ENCODE measurements around the gene TMOD4.

The TMOD4 gene

DNA sequence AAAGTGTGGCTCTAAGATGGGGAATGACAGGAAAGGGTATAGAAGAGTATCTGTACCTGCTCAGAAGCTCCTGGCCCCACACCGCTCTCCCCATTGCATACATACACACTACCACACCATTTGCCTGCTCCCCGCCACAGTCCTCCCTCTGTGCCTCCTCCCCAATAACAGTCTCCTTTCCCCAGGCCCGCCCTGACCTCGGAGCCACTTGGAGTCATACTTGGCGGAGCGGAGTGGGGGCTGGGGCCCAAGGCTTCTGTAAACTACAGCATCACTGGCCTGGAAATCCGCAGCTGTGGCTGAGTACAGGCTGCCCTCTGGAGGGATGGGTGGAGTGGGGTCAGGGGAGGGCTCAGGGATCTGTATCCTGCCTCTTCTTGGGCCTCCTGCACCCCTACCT lies 38.0 kb downstream of the TMOD4 start:
- no peak for DNase-seq

- no peak for DNase-seq
Measured at GRCh38 chr1:151135433-151136385, 40.1 kb downstream of the TMOD4 start.

GRCh38 chr1:151134991-151135390 lies 40.8 kb downstream of the TMOD4 start:
- DNase-seq, result no peak

DNA sequence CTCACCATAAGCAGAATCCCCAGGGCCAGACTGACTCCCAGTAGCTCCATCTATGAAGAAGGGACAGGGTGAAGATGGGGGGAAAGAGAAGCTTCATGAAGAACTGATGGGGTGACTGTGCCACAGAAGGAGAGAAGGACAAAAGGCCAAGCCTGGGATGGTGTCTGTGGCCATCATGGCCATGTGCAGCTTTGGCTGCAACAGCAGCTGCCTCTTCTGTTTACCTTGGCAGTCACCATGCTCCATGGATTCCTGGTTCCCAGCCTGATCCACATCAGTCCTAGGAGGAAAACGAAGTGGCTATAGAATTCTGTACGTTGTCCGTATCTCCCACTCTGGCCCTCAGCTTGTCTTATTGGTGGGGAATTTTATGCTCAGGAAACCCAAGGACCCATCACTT lies 41.4 kb downstream of the TMOD4 start:
- peak; percentile 4 for DNase-seq

GRCh38 chr1:151133018-151133806 lies 42.6 kb downstream of the TMOD4 start:
- DNase-seq, result no peak

- no peak for DNase-seq
Measured at GRCh38 chr1:151132335-151133017, 43.3 kb downstream of the TMOD4 start.

DNA sequence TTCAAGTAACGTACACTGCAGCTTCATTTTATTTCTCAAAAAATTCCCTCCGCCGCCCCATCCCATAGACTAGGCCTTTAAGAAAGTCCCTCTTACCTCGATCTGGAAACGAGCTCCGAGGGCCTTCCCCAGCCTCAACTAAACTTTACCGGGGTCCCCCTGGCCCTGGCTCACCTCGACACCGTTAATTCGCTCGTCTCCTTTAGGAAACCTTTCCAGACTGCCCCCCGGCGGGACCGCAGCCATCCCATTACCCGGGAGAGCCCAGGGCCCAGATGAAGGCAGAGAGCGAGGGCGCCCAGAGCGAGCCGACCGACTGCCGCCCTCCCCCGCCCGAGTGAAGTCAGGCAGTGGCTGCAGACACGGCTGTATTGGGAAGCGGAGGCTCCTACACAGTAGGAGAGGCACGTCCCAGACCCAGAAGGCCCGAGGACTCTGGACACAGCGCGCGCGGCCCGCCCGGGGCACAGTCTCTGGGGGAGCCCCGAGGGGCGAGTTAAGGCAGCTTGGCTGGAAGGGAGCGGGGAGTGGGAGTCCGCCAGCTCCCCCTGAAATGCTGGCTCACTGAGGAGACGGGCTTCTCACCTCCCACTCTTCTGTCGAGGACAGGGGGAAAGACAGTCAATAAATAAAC lies 44.0 kb downstream of the TMOD4 start:
- DNase-seq, result no peak

GRCh38 chr1:151130987-151131586 lies 44.7 kb downstream of the TMOD4 start:
- peak; percentile 89 for DNase-seq

DNA sequence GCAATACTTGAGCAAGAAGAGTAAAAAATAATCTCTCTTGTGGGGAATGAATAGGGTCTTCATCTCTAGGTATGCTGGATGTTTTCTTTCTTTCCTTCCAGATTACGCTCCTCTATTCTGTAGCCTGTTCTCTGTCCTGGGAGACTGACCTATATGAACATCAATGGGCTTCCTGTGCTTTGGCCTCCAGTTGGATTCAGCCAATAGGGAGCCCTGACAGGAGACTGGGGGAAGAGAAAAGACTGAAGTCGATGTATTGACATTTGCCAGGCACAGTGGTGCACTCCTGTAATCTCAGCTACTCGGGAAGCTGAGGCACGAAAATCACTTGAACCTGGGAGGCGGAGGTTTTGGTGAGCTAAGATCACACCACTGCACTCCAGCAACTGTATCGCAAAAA lies 47.0 kb downstream of the TMOD4 start:
- DNase-seq, result no peak

DNA sequence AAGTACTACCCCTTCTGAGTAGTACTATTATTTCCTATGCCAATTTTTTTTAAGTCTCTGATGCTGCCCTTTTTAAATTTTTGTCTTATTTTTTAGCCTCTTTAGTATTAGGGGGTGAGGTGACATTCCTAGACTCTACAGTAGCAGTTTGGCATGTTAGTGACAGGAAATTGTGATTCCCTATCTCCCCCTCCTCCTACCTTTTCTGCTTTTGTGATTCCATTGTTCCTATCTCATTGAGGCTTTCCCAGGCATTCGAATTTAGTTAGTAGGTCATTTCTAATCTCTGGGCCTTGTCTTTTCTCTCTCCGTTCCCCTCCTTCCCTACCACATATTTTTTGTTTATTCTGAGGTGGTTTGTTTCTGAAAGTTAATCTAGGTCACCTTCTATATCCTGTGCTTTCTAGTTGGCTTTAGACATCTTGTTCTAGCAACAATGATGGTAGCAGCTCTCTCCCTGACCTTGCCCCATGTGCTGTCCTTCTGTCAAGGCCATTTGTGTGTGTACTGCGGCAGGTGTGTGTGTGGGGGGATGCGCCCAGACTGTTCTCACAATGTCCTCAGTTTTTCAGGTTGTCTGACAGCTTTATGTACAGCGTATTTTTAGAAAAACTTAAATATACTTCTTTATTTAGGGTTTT lies 50.9 kb downstream of the TMOD4 start:
- no peak for DNase-seq

Data from NCI-H1092 treated with DMSO at 0.1 percent for 48 hours (cell line).